Gastrocnemius medialis (tissue), 4 donors: ENCODE results near the gene RAD9A.

Experiments used
- CTCF ChIP-seq, 5 experiments: fragments of 450-650 bp in 3 of 5; fragments of 200-600 bp in 2 of 5; sonication (generic) in 2 of 5; IDR thresholded peaks in 4 of 5; conservative IDR thresholded peaks in 1 of 5; 1 replicate in 4 of 5; 2 replicates in 1 of 5; pipeline ENCODE4 v1.5.1; 2016 to 2019; ENCODE audit warnings: antibody characterized with exemption in 5 of 5, mild to moderate bottlenecking in 3 of 5, moderate library complexity in 3 of 5
- POLR2A ChIP-seq, 2 donors: fragments of 450-650 bp; IDR thresholded peaks; one replicate each; pipeline ENCODE4 v1.6.1; 2017; ENCODE audit warnings: antibody characterized with exemption in 2 of 2, mild to moderate bottlenecking in 2 of 2, moderate library complexity in 2 of 2

- TF ChIP-seq CTCF (IDR thresholded peaks at IDR 0.05 in 4 of 5, conservative IDR thresholded peaks at IDR 0.05 in 1 of 5) (no peak), POLR2A (IDR thresholded peaks at IDR 0.05) (no peak)
These were observed 35.4 kb upstream of the RAD9A start for GRCh38 chr11:67356387-67356863.
